DOHH2 (cell line): ENCODE data around the gene PMIS2.

ENCODE experiments used
- H3F3A ChIP-seq: fragments of 200-600 bp; sonication (generic), shearing (Covaris generic); 2 replicates; pipeline ENCODE4 v1.6.0; 2016; ENCODE audit warnings: antibody characterized with exemption, mild to moderate bottlenecking; ENCODE audit not compliant: control insufficient read depth, insufficient read depth
- H3K27ac ChIP-seq: fragments of 200-600 bp; sonication (generic); 2 replicates; pipeline ENCODE4 v1.5.1; 2014; ENCODE audit warnings: low read depth, mild to moderate bottlenecking, low read length, moderate library complexity
- H3K27me3 ChIP-seq: fragments of 200-600 bp; sonication (generic); 2 replicates; pipeline ENCODE4 v1.6.1; 2014; ENCODE audit warnings: mild to moderate bottlenecking, low read length, mixed read lengths; ENCODE audit not compliant: control insufficient read depth
- H3K36me3 ChIP-seq: fragments of 200-600 bp; sonication (generic); 2 replicates; pipeline ENCODE4 v1.6.1; 2014; ENCODE audit warnings: mild to moderate bottlenecking, low read length, moderate library complexity, mixed read lengths; ENCODE audit not compliant: control insufficient read depth
- H3K4me1 ChIP-seq: fragments of 200-600 bp; sonication (generic); 2 replicates; pipeline ENCODE4 v1.6.1; 2014; ENCODE audit warnings: mild to moderate bottlenecking, low read length, mixed read lengths; ENCODE audit not compliant: control insufficient read depth
- H3K4me2 ChIP-seq: fragments of 200-600 bp; sonication (generic); 2 replicates; pipeline ENCODE4 v1.6.0; 2014; ENCODE audit warnings: mild to moderate bottlenecking, low read length, moderate library complexity
- H3K4me3 ChIP-seq: fragments of 200-600 bp; sonication (generic); 2 replicates; pipeline ENCODE4 v1.5.1; 2014; ENCODE audit warnings: mild to moderate bottlenecking, low read length, mixed read lengths
- H3K79me2 ChIP-seq: fragments of 200-600 bp; sonication (generic); 2 replicates; pipeline ENCODE4 v1.6.1; 2014; ENCODE audit warnings: mild to moderate bottlenecking, low read length, mixed read lengths; ENCODE audit not compliant: control insufficient read depth
- H3K9me2 ChIP-seq: fragments of 200-600 bp; sonication (generic); replicated peaks from 2 replicates; pipeline ENCODE4 v1.6.1; 2014; ENCODE audit warnings: mild to moderate bottlenecking, low read length, mixed read lengths; ENCODE audit not compliant: control insufficient read depth
- H3K9me3 ChIP-seq: fragments of 200-600 bp; sonication (generic); 2 replicates; pipeline ENCODE4 v1.6.1; 2014; ENCODE audit warnings: antibody characterized with exemption, low read length, mixed read lengths; ENCODE audit not compliant: control insufficient read depth, insufficient read depth
- H4K20me1 ChIP-seq: fragments of 200-600 bp; sonication (generic); 2 replicates; pipeline ENCODE4 v1.6.0; 2014; ENCODE audit warnings: low read depth, mild to moderate bottlenecking, antibody characterized with exemption, low read length, moderate library complexity; ENCODE audit not compliant: control insufficient read depth, insufficient read depth
- CTCF ChIP-seq: fragments of 200-600 bp; sonication (generic); IDR thresholded peaks from one replicate; pipeline ENCODE4 v1.5.1; 2014; ENCODE audit warnings: antibody characterized with exemption, mild to moderate bottlenecking, low read depth, low read length; ENCODE audit not compliant: poor library complexity, severe bottlenecking
- EZH2phosphoT487 ChIP-seq: fragments of 200-600 bp; sonication (generic); IDR thresholded peaks from 2 replicates; pipeline ENCODE4 v1.6.1; 2017; ENCODE audit warnings: borderline replicate concordance, mild to moderate bottlenecking, antibody characterized with exemption, low read length, moderate library complexity, mixed read lengths

The PMIS2 gene

GRCh38 chr19:35621708-35622107 is 35.7 kb downstream of the PMIS2 start:
- TF ChIP-seq EZH2phosphoT487 (no peak), CTCF (no peak)
- no peaks in the 10 kb centered on the region for H3K79me2 ChIP-seq
- H3K9me2 ChIP-seq = no peaks in the 10 kb centered on the region
- H4K20me1 ChIP-seq = no peaks in the 10 kb centered on the region
- no peak overlapping the region for H3K27ac ChIP-seq
- no peak overlapping the region for H3K4me2 ChIP-seq
- peaks cover 31% of the 10 kb centered on the region for H3K36me3 ChIP-seq
- no peaks in the 10 kb centered on the region for H3K27me3 ChIP-seq
- H3K4me3 ChIP-seq = no peak overlapping the region
- peaks cover 7% of the 10 kb centered on the region; the same call in 1 of the 2 replicates for H3F3A ChIP-seq
- no peaks in the 10 kb centered on the region for H3K9me3 ChIP-seq
- no peaks in the 10 kb centered on the region for H3K4me1 ChIP-seq

- no peaks in the 10 kb centered on the region for H3K9me2 ChIP-seq
- peaks cover 21% of the 10 kb centered on the region for H3K36me3 ChIP-seq
- peaks cover 2% of the 10 kb centered on the region; the same call in 1 of the 2 replicates for H3K4me1 ChIP-seq
- H4K20me1 ChIP-seq = no peaks in the 10 kb centered on the region
- H3F3A ChIP-seq = peaks cover 7% of the 10 kb centered on the region; the same call in 1 of the 2 replicates
- H3K79me2 ChIP-seq = no peaks in the 10 kb centered on the region
- no peak for TF ChIP-seq EZH2phosphoT487
- TF ChIP-seq CTCF = no peak
- H3K4me2 ChIP-seq = no peak overlapping the region
- no peak overlapping the region for H3K4me3 ChIP-seq
- no peak overlapping the region for H3K27ac ChIP-seq
- H3K9me3 ChIP-seq = no peaks in the 10 kb centered on the region
- H3K27me3 ChIP-seq = no peaks in the 10 kb centered on the region
These were observed 36.8 kb downstream of the PMIS2 start for GRCh38 chr19:35622750-35623149.

- no peak overlapping the region for H3K27ac ChIP-seq
- peaks cover 7% of the 10 kb centered on the region; the same call in 1 of the 2 replicates for H3F3A ChIP-seq
- H3K4me1 ChIP-seq = peaks cover 5% of the 10 kb centered on the region
- no peak overlapping the region for H3K4me2 ChIP-seq
- H3K36me3 ChIP-seq = peaks cover 17% of the 10 kb centered on the region
- TF ChIP-seq EZH2phosphoT487 = no peak
- TF ChIP-seq CTCF = no peak
- no peaks in the 10 kb centered on the region for H3K27me3 ChIP-seq
- no peak overlapping the region for H3K4me3 ChIP-seq
- no peaks in the 10 kb centered on the region for H3K79me2 ChIP-seq
- no peaks in the 10 kb centered on the region for H3K9me2 ChIP-seq
- no peaks in the 10 kb centered on the region for H4K20me1 ChIP-seq
- H3K9me3 ChIP-seq = no peaks in the 10 kb centered on the region
These were observed 37.5 kb downstream of the PMIS2 start for GRCh38 chr19:35623327-35624010.
